Activated effector memory CD4-positive, alpha-beta T cell treated with Interleukin-2 at 50 U/mL for 16 hours (primary cell): ENCODE results near the gene ATP9B.
"Not testable (repeated sequence)": the region's sequence is repeated elsewhere in the genome, so short reads cannot be mapped to it uniquely, and the experiment has no call there.

ENCODE experiments used
- DNase-seq: peaks from one replicate; pipeline ENCODE4 v3.0.0-alpha.2; 2020

ATP9B gene

DNA sequence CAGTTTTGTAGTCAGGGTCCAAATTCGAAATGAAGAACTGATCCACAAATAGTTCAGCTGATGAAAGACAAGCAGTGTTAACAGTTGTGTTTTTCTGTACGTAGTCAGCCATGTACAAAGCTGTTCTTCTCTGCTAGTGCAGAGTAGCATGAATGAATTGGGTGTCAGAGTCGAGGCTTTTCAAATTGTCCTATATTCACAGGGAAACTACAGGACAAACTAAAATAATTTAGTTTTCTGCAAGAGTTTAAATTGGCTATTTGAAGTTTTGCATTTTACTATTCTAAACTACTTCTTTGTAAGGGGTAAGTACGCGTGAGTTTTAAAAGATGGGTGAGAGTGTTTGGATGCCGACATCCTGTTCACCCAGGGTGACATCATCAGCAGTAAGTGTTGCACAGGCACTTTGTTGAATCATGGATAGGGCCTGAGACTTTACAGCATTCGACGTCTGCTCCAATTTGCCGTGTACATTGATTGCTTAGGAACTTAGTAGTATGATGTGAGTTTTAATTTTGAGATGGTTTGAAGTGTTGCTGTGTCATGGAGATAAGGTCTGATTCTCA lies 179.4 kb downstream of the ATP9B start:
- no peak for DNase-seq

DNA sequence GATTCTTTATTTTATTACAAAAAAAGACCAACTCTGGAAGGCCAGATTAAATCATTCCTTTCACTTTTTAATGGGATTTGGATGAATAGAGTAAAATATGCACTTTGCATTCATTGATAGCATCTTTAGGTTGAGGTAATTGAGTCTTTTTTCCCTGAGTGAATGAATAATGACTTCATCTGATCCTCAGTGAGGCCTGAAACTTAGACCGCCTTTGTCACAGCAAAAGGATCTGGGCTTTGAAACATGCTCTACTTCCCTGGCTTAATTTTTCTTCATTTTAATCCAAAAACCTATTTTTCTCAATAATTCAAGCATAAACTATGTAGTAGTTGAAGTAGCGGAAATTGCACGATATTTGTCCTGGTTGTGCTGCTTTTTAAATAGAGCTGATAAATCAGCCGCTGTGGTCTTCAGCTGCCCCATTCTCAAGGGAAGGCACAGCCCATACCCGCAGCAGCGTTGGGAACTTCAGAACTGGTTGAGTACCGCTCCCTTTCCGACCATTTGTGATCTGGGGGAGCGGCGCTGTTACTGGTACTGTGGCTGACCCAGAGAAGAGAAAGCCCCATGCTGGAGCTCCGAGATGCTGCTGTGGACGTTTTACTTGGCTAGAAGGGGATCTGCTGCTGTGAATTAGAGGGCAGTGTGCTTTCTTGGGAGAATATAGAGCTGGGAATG lies 181.2 kb downstream of the ATP9B start:
- no peak for DNase-seq

DNA sequence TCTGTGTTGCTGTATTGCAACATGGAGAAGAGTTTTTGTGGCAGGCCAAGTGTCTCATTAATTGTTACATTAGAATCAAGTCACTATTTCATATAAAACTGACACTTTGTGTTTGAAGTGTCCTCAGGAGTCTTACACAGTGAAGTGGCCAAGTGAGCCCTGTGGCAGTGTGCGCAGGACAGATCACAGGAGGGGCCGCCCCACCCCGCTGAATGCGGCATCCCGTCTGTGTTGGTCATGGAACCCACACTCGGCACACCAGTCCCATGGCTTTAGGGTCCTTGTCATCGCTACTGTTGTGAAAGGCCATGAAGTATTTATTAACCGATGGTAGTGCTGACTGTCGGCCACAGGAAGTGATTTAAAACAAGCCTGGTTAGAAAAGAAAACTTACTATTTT lies 181.8 kb downstream of the ATP9B start:
- DNase-seq: no peak

DNA sequence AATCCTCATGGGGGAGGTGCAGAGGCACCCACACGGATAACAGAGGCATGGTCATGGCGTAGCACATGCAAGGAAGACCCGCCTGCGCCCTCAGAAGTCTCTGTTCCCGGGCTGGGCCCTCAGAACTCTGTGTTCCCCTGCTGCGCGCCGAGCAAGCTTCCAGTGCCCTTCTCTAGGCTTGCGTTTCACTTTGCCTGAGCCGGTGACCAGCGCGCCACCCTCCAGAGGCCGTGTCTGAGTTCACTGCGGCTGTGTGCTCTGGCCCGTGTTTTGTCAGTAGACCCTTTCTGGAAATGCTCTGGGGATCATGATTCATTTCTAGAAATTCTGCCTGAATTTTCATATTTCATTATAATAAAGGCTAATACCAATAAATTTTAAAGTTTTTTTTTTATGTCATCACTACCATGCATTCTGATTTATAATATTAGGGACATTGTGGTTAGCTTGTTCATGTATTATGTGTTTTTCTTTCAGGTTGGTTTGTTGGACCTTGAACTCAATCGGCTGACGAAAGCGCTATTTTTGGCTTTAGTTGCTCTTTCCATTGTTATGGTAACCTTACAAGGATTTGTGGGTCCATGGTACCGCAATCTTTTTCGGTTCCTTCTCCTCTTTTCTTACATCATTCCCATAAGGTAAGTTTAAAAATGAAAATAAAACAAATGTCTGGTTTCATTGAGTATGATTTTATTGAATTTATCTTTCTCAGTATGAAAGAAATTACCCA lies 183.9 kb downstream of the ATP9B start:
- DNase-seq: no peak

DNA sequence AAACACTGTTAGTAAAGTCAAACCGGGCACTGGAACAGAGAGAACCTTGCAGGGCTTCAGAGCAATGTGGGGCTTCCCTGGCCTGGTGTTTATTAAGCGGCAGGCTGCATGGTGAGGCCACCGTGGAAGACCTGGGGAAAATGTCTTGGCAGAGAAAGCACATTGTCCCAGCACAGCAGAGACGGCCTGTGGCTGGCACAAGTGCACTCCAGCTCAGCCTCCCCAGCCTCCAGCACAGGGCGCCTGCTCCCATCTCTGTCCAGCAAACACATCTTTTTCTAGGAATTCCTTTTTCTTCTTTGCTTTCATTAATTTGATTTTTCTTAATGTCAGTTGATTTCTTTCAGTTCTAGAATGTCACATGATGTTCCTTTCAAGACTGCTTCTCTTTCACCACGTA lies 188.3 kb downstream of the ATP9B start:
- DNase-seq: no peak

DNA sequence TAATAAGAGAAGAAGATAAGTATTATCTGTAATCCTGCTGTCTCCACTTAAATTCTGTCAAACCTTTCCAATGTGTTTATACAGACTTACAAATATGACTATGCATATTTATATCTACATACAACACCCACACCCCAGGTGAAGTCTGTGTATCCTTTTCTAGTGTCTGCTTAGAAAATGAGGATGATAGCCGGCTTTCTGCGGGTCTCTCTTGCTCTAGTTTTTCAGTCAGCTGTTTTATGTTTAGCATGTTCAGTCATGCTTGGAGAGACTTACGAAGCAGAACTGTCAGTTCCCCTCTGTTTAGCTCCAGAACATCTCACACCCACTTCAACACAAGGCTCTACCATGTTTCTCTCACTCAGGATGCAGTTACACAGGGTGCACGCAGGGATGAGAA lies 189.3 kb downstream of the ATP9B start:
- DNase-seq: no peak

DNA sequence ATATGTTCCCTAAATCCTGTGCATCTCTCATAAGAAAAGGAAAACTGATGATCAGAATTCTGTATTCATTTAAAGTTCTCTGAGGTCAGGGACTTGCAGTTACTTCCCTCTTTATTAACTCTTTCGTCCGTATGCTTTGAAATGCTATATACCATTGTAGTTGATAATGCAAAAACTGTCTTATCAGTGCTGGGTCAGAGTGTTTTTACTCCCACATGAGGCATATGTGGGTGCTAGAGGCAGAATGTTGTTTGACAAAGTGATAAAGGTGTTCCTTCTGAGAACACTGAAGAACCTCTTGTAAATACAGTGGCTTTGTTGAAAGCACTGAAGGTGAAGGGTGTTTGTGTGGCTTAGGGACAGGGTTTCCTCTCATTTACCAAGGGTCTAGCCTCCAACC lies 190.0 kb downstream of the ATP9B start:
- no peak for DNase-seq

DNA sequence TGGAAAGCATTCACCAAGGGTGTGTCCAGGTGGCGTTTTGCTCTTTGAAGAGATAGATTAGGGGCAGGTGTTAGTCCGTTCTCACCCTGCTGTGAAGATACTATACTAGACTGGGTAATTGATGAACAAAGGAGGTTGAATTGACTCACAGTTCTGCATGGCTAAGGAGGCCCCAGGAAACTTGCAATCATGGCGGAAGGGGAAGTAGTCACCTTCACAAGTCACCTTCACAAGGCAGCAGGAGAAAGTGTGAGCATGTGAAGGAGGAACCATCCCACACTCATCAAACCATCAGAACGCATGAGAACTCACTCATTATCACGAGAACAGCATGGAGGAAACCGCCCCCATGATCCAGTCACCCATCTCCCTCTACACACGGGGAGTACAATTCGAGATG lies 190.8 kb downstream of the ATP9B start:
- no peak for DNase-seq

DNA sequence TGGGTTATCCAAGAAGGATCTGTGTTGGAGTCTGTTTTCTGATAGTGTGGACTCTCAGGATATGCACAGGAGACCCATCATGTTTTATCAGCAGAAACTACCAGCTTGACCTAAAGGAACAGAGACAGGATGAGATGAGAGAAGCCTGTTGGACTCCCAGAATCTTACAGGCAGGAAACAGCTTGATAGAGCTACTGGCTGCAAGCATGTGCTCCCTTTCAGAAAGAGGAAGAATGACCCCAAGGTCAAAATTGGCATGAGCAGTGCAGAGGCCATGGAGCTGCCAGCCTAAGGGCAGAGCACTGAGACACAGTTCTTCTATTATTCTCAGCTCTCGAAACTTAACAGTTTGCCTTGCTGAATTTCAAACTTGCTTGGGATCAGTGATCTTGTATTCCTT lies 191.3 kb downstream of the ATP9B start:
- DNase-seq: no peak

DNA sequence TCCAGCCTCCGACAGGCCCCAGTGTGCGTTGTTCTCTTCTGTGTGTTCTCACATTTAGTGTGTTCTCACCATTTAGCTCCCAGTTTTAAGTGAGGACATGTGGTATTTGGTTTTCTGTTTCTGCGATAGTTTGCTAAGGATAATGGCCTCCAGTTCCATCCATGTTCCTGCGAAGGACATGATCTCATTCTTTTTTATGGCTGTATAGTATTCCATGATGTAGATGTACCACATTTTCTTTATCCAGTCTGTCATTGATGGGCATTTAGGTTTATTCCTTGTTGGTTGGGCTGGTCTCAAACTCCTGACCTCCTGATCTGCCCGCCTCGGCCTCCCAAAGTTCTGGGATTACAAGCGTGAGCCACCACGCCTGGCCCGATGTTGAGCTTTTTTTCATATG lies 195.9 kb downstream of the ATP9B start:
- not testable (repeated sequence) for DNase-seq

DNA sequence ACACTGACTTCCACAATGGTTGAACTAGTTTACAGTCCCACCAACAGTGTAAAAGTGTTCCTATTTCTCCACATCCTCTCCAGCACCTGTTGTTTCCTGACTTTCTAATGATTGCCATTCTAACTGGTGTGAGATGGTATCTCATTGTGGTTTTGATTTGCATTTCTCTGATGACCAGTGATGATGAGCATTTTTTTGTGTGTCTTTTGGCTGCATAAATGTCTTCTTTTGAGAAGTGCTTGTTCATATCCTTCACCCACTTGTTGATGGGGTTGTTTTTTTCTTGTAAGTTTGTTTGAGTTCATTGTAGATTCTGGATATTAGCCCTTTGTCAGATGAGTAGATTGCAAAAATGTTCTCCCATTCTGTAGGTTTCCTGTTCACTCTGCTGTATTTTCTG lies 202.6 kb downstream of the ATP9B start:
- not testable (repeated sequence) for DNase-seq

DNA sequence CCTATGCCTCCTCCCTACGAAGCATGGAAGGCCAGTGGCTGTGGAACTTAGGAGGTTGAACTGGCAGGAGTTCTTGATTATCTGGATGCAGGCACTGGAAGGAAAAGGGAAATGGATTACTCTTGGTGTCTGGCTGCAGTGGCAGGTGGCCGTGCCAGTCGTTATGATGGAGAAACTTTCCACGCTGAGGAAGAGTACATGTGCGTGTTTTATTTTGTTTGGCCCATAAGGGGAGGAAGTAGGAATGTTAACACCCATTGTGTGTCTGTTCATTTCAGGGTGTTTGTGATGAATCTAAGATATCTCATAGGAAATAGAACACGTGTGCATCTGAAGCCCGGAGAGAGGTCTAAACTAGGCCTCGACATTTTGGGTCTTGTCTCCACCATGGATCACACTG lies 203.7 kb downstream of the ATP9B start:
- DNase-seq: no peak

DNA sequence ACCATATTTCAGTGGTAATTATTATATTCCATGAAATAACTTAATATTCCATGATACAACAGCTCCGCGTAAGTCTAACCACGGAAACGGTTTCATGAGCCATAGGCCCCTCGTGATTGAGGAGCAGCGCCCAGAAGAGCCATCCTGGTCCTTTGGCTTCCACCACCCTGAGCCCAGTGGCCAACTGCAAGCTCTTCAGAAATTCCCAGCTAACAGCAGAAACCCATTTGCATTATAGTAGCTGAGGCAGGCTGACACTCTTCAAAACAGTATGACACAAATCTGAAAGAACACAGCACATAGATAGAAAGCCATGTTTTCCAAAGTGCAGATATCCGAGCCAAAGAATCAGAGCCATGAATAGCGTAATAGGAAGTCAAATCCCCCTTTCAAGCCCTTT lies 205.6 kb downstream of the ATP9B start:
- DNase-seq: no peak

DNA sequence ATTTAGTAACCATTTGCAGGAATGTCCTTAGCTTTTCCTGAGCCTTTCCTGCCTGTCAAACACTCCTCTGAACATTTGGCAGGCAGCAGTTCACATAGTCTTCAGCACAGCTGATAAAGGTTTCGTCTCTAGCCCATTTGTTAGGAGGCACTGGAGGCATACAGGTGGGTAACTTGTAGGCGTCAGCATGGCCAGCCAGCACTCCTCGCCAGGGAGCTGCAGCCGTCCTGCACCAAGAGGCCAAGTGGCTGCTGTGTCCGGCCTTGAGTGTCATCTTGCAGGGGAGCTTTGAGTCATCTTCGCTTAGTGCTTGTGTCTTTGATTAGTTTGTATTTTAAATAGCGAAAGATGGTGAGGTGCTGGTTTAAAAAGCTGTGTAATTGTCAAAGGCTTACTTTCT lies 206.3 kb downstream of the ATP9B start:
- DNase-seq: no peak

DNA sequence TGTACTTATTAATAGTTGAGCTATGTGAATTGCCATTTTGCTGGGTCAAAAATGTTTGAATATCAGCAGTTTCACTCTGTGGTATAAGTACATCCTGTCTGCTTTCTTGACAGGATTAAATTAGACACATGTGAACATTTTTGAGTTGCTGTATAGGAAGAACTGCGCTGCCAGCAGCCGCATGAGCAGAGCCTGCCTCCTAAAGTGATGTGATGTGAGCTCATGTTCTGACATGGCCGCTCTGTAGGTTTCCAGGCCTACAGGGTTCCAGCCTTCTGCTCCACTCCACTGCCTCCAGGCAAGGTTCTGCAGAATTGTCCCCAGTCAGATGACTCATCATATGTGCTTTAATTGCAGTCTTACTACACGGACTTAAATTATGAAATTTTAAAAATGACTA lies 206.8 kb downstream of the ATP9B start:
- no peak for DNase-seq

DNA sequence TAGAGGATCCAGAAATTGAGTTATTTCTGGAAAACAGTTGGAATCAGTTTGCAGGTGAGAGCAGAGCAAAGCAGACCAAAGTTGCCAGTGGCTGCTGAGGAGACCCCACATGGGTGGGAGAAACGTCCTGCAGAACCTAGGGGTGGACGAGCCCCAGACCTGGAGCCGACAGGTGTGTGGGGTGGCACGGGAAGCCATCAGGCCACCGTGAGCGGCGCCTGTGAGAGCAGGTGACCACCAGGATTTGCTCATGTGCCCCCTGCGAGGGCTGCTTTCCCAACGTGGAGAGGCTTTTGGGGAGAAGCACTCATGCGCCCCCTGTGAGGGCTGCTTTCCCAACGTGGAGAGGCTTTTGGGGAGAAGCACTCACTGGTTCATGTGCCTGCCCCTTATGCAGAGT lies 209.7 kb downstream of the ATP9B start:
- DNase-seq: no peak

DNA sequence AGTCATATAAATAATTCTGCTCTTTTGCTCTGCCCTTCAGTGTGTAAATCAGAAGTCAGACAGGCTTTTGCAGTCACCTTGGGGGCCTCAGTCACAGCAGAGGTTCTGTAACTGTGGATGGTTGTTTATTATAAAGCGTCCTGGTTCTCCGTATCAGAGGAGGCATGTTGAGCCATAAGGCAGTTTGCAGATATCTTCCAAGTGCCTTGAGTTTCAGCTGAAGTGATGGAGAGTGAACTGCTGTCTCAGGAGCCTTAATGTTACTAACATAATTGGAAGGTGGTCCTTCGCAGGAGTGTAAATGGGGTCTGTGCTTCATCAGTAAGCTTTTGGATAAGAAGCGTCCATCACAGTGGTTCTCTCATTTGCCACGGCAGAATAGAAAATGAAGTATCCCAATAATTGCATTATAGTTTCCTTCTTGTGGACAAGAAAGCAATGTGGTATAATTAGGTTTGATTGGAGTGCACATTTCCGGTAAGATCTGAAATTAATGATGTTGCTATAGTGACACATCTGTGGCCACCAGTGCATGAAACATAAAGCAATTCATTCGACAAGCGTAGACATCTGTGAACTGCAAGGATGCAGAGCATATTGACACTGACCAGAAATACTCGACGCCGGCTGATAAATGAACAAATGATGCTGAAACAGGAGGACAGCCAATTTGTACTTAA lies 214.1 kb downstream of the ATP9B start:
- DNase-seq: no peak

DNA sequence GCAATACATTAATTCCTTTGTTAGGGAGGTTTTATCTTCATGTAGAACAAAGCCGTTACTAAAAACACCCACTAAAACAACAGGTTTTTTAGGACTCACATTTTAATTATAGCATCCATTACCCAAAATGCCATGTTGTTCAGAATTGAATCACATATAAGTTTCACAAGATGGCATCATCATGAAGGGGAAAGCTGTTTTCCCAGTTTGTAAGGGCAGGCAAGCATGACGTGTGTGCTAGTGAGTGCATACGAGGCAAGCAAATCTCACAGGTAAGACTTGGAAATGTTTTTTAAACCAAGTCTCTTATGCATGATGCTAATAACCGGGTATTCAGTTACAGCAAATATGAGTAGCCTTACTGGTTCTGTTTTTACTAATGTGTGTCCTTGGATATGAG lies 214.7 kb downstream of the ATP9B start:
- no peak for DNase-seq

DNA sequence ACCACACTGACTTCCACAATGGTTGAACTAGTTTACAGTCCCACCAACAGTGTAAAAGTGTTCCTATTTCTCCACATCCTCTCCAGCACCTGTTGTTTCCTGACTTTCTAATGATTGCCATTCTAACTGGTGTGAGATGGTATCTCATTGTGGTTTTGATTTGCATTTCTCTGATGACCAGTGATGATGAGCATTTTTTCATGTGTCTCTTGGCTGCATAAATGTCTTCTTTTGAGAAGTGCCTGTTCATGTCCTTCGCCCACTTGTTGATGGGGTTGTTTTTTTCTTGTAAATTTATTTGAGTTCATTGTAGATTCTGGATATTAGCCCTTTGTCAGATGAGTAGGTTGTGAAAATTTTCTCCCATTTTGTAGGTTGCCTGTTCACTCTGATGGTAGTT lies 216.0 kb downstream of the ATP9B start:
- DNase-seq: not testable (repeated sequence)

DNA sequence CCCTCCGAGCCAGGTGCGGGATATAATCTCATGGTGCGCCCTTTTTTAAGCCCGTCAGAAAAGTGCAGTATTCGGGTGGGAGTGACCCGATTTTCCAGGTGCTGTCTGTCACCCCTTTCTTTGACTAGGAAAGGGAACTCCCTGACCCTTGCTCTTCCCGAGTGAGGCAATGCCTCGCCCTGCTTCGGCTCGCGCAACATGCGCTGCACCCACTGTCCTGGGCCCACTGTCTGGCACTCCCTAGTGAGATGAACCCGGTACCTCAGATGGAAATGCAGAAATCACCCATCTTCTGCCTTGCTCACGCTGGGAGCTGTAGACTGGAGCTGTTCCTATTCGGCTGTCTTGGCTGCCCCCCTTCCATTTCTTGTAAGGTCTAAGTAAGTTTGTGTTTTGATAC lies 221.2 kb downstream of the ATP9B start:
- not testable (repeated sequence) for DNase-seq

DNA sequence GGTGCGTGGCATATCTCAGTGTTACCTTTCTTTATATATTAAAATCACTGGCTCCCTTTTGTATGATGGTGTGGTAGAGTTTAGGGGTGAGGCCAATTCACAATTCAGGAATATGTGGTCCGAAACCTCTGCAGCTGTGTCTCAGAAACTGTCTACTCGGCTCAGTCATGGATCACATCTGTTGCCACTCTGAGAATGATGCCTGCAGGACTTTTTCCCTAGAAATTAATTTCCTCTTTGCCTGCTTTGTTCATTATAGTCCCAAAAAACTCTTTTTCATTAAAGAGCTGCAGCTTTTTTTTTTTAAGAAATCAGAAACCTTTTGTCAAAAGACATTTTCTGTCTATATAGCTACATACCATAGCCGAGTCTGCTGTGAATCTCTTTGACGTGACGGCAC lies 221.7 kb downstream of the ATP9B start:
- no peak for DNase-seq

DNA sequence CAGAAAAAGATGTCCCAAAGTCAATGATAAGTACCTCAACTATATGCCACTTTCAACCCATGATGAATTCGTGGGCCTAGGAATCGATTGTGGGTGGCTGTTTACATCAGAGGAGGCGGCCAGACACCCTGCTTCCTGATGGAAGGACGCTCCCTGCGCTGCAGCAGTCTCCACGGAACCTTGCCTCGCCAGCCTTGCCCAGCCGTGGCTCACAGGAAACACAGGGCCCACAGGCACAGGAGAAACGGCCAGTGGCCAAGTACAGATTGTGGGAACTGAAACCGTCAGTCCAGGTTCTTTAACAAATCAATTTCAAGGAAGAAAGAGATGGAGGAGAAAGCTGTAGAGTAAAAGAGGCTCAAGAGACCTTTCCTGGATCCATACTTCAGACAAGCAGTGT lies 225.0 kb downstream of the ATP9B start:
- DNase-seq: no peak

DNA sequence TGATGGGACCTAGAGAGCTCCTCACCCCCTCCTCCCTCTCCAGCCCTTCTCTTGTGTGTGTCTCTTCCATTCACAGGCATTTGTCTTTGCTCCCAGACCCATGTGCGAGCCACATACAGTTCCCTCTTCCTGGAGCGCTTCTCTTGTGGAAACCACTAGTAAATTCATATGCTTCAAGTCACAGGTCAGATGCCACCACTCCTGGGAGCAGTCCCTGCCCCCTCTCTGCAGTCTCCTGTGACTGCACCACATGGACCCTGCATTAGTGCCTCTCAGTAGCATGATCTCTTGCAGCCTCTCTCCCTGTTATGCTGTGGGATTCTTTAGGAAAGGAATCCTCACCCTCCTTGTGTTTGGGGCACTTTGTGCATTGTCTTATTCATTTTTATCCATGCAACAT lies 230.1 kb downstream of the ATP9B start:
- DNase-seq: no peak

DNA sequence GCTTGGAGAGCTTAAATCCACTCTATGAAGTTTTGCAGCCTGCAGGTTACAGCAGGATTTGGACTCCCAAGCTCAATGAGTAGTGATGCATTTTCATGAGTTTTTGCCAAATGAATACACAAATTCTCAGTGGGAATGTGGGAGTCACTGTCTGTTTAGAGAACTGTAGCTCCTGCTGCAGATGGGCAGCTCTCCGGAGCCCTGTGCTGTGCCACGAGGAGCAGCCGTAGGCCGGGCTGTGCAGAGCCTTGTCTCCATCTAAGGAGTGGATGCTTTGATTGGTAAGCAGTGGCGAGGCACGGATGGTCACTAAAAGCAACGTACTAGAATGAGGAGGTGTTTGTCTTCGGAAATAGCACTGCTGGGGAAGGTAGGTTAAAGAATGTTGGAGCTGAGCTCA lies 230.5 kb downstream of the ATP9B start:
- DNase-seq: no peak
